ENCODE measurements around the gene SLC37A2.
"Not testable (repeated sequence)": the region's sequence is repeated elsewhere in the genome, so short reads cannot be mapped to it uniquely, and the experiment has no call there.

Gene SLC37A2

GRCh38 chr11:125085301-125086081 is 22.4 kb downstream of the SLC37A2 start:
- no peak for DNase-seq

GRCh38 chr11:125086633-125087296 is 23.7 kb downstream of the SLC37A2 start:
- DNase-seq, result no peak

- no peak for DNase-seq
Observed at GRCh38 chr11:125088123-125088522, 25.0 kb downstream of the SLC37A2 start.

- DNase-seq, result no peak
Observed at GRCh38 chr11:125088576-125089455, 25.7 kb downstream of the SLC37A2 start.

- not testable (repeated sequence) for DNase-seq
Observed at GRCh38 chr11:125089481-125089880, 26.4 kb downstream of the SLC37A2 start.

GRCh38 chr11:125090151-125090550 is 27.0 kb downstream of the SLC37A2 start:
- not testable (repeated sequence) for DNase-seq

GRCh38 chr11:125090816-125091215 is 27.7 kb downstream of the SLC37A2 start:
- no peak for DNase-seq

- peak in 2 of 3 experiments; percentile 38 to 81 for DNase-seq
Observed at GRCh38 chr11:125091247-125091876, 28.3 kb downstream of the SLC37A2 start.

GRCh38 chr11:125091877-125092664 is 29.0 kb downstream of the SLC37A2 start:
- DNase-seq, result no peak

GRCh38 chr11:125092669-125093068 is 29.6 kb downstream of the SLC37A2 start:
- no peak for DNase-seq

GRCh38 chr11:125093502-125093901 is 30.4 kb downstream of the SLC37A2 start:
- no peak for DNase-seq

GRCh38 chr11:125094731-125095130 is 31.6 kb downstream of the SLC37A2 start:
- DNase-seq, result no peak

GRCh38 chr11:125100136-125100535 is 37.0 kb downstream of the SLC37A2 start:
- DNase-seq, result no peak

- no peak for DNase-seq
Observed at GRCh38 chr11:125101596-125101995, 38.5 kb downstream of the SLC37A2 start.

GRCh38 chr11:125102025-125102424 is 38.9 kb downstream of the SLC37A2 start:
- DNase-seq, result no peak

- no peak for DNase-seq
Observed at GRCh38 chr11:125102510-125102909, 39.4 kb downstream of the SLC37A2 start.

GRCh38 chr11:125105926-125106325 is 42.8 kb downstream of the SLC37A2 start:
- DNase-seq, result no peak

GRCh38 chr11:125108469-125108868 is 45.4 kb downstream of the SLC37A2 start:
- no peak for DNase-seq

GRCh38 chr11:125110506-125110905 is 47.4 kb downstream of the SLC37A2 start:
- DNase-seq, result peak in 1 of 3 experiments; percentile 55

- DNase-seq, result peak in 2 of 3 experiments; percentile 57 to 92
Observed at GRCh38 chr11:125111001-125111342, 47.9 kb downstream of the SLC37A2 start.

- peak; percentile 96 to 100 (median 99) for DNase-seq
Observed at GRCh38 chr11:125111343-125112207, 48.5 kb downstream of the SLC37A2 start, which contains the start of gene TMEM218. TSS of gene TMEM218 (minus strand) at chr11:125111626. CDS start at chr11:125102241, 9,385 bp downstream.

Measured in NCI-H1417 (cell line).